Progenitor cell of endocrine pancreas (in vitro differentiated cells): ENCODE data around the gene GINS3. TPM values are rescaled to one million over a fixed set of nuclear protein-coding genes. Genes with fewer than 3 reads are reported as not detected.

Experiments used
- DNase-seq: peaks from one replicate; pipeline ENCODE4 v3.0.0; 2021; ENCODE audit warnings: low spot score; ENCODE audit not compliant: unreplicated experiment
- H3K27ac Mint-ChIP-seq: 2 replicates; pipeline ENCODE4 v1.8.0; 2021; ENCODE audit warnings: mild to moderate bottlenecking, moderate library complexity, mixed read lengths
- H3K27me3 Mint-ChIP-seq: 2 replicates; pipeline ENCODE4 v1.8.0; 2021; ENCODE audit warnings: mixed read lengths
- H3K36me3 Mint-ChIP-seq: 2 replicates; pipeline ENCODE4 v1.8.0; 2022; ENCODE audit warnings: mixed read lengths; ENCODE audit not compliant: insufficient read depth
- H3K4me1 Mint-ChIP-seq: 2 replicates; pipeline ENCODE4 v1.8.0; 2021; ENCODE audit warnings: low read depth, mixed read lengths
- H3K4me3 Mint-ChIP-seq: 2 replicates; pipeline ENCODE4 v1.8.0; 2021; ENCODE audit warnings: low read depth, mild to moderate bottlenecking, moderate library complexity, mixed read lengths
- H3K9me3 Mint-ChIP-seq: 2 replicates; pipeline ENCODE4 v1.8.0; 2021; ENCODE audit warnings: low read depth, mixed read lengths
- CTCF ChIP-seq: fragments of 200-600 bp; sonication (generic); IDR thresholded peaks from one replicate; pipeline ENCODE4 v1.5.0; 2021; ENCODE audit warnings: antibody characterized with exemption, mild to moderate bottlenecking; ENCODE audit not compliant: unreplicated experiment
- total RNA-seq: library from RNA; stranded (reverse); gene quantifications from 2 replicates; pipeline ENCODE4 v1.2.1, GENCODE V29; 2021

The GINS3 gene
- total RNA-seq, 1 donor from 2014 or later: 9.5 TPM

- no peak for TF ChIP-seq CTCF
- H3K9me3 Mint-ChIP-seq: no peaks in the 10 kb centered on the region
- no peaks in the 10 kb centered on the region for H3K4me1 Mint-ChIP-seq
- no peaks in the 10 kb centered on the region for H3K36me3 Mint-ChIP-seq
- H3K27ac Mint-ChIP-seq: no peak overlapping the region
- no peak for DNase-seq
- no peak overlapping the region for H3K4me3 Mint-ChIP-seq
- peaks cover 15% of the 10 kb centered on the region for H3K27me3 Mint-ChIP-seq
Observed at GRCh38 chr16:58419241-58419990, 27.1 kb downstream of the GINS3 start.

- TF ChIP-seq CTCF: no peak
- no peak for DNase-seq
- Mint-ChIP-seq H3K4me1 (no peaks in the 10 kb centered on the region), H3K36me3 (no peaks in the 10 kb centered on the region), H3K9me3 (no peaks in the 10 kb centered on the region), H3K4me3 (no peak overlapping the region), H3K27ac (no peak overlapping the region), H3K27me3 (peaks cover 15% of the 10 kb centered on the region)
Observed at GRCh38 chr16:58421059-58421458, 28.8 kb downstream of the GINS3 start.

- no peaks in the 10 kb centered on the region for H3K4me1 Mint-ChIP-seq
- peaks cover 15% of the 10 kb centered on the region for H3K27me3 Mint-ChIP-seq
- no peak for DNase-seq
- no peak for TF ChIP-seq CTCF
- no peak overlapping the region for H3K4me3 Mint-ChIP-seq
- H3K27ac Mint-ChIP-seq: no peak overlapping the region
- H3K9me3 Mint-ChIP-seq: no peaks in the 10 kb centered on the region
- H3K36me3 Mint-ChIP-seq: no peaks in the 10 kb centered on the region
Observed at GRCh38 chr16:58421529-58421928, 29.3 kb downstream of the GINS3 start.

GRCh38 chr16:58422809-58423208 is 30.5 kb downstream of the GINS3 start:
- Mint-ChIP-seq H3K27ac (no peak overlapping the region), H3K36me3 (no peaks in the 10 kb centered on the region), H3K9me3 (no peaks in the 10 kb centered on the region), H3K27me3 (peaks cover 18% of the 10 kb centered on the region), H3K4me1 (no peaks in the 10 kb centered on the region), H3K4me3 (no peak overlapping the region)
- TF ChIP-seq CTCF: no peak
- no peak for DNase-seq

GRCh38 chr16:58425245-58425644 is 33.0 kb downstream of the GINS3 start:
- H3K27me3 Mint-ChIP-seq: peaks cover 20% of the 10 kb centered on the region
- H3K36me3 Mint-ChIP-seq: no peaks in the 10 kb centered on the region
- no peak overlapping the region for H3K27ac Mint-ChIP-seq
- no peaks in the 10 kb centered on the region for H3K4me1 Mint-ChIP-seq
- no peak for TF ChIP-seq CTCF
- H3K9me3 Mint-ChIP-seq: no peaks in the 10 kb centered on the region
- no peak for DNase-seq
- no peak overlapping the region for H3K4me3 Mint-ChIP-seq
